ENCODE data around the gene CCDC120.

DNA sequence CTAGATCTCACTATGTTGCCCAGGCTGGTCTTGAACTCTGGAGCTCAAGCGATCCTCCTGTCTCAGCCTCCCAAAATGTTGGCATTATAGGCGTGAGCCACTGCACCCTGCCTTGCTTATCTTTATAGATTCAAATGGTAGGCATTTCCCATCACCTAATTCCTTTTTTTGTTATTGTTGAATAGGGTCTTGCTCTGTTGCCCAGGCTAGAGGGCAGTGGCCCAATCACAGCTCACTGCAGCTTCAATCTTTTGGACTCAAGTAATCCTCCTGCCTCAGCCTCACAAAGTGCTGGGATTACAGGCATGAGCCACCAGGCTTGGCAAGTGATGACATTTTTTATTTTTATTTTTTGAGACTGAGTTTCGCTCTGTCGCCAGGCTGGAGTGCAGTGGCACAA, 37.6 kb downstream of the CCDC120 start:
- TF ChIP-seq, protein P1, sequence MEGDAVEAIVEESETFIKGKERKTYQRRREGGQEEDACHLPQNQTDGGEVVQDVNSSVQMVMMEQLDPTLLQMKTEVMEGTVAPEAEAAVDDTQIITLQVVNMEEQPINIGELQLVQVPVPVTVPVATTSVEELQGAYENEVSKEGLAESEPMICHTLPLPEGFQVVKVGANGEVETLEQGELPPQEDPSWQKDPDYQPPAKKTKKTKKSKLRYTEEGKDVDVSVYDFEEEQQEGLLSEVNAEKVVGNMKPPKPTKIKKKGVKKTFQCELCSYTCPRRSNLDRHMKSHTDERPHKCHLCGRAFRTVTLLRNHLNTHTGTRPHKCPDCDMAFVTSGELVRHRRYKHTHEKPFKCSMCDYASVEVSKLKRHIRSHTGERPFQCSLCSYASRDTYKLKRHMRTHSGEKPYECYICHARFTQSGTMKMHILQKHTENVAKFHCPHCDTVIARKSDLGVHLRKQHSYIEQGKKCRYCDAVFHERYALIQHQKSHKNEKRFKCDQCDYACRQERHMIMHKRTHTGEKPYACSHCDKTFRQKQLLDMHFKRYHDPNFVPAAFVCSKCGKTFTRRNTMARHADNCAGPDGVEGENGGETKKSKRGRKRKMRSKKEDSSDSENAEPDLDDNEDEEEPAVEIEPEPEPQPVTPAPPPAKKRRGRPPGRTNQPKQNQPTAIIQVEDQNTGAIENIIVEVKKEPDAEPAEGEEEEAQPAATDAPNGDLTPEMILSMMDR (IDR thresholded peaks at IDR 0.05), result no peak
- TF ChIP-seq YY1 (IDR thresholded peaks at IDR 0.05; ENCODE audit: low read depth) (no peak), EZH2phosphoT487 (IDR thresholded peaks at IDR 0.05; ENCODE audit: borderline replicate concordance, low read depth) (no peak), RCOR1 (IDR thresholded peaks at IDR 0.05; ENCODE audit: low read length) (no peak), JUND (IDR thresholded peaks at IDR 0.05) (no peak), SMC3 (IDR thresholded peaks at IDR 0.05; ENCODE audit: low read depth, low read length) (no peak), MXI1 (IDR thresholded peaks at IDR 0.05; ENCODE audit: low read depth, low read length) (no peak), MEF2A (IDR thresholded peaks at IDR 0.05; ENCODE audit: borderline replicate concordance, low read depth) (no peak), RXRA (IDR thresholded peaks at IDR 0.05; ENCODE audit: borderline replicate concordance, low read depth) (no peak), NFIC (IDR thresholded peaks at IDR 0.05; ENCODE audit: borderline replicate concordance) (no peak), POLR2AphosphoS5 (IDR thresholded peaks at IDR 0.05; ENCODE audit: low read depth, low read length) (no peak), FOXM1 (IDR thresholded peaks at IDR 0.05; ENCODE audit: low read depth) (no peak), RAD21 (IDR thresholded peaks at IDR 0.05; ENCODE audit: low read length) (no peak)

Data from SK-N-SH (cell line).